K562 (cell line): ENCODE data around the gene KPNA3. TPM values are rescaled to one million over a fixed set of nuclear protein-coding genes. Genes with fewer than 3 reads are reported as not detected.

Source experiments
- CBFA2T2 ChIP-seq: fragments of 450-650 bp; conservative IDR thresholded peaks from 2 replicates; pipeline ENCODE4 v1.6.1; 2017; ENCODE audit warnings: mild to moderate bottlenecking
- CREB3L1 ChIP-seq: fragments of 450-650 bp; IDR thresholded peaks from 2 replicates; pipeline ENCODE4 v1.6.1; 2014; ENCODE audit warnings: low read depth, mild to moderate bottlenecking, moderate library complexity, borderline replicate concordance
- CUX1 ChIP-seq: fragments of 200-800 bp; sonication (Bioruptor generic); IDR thresholded peaks from 2 replicates; pipeline ENCODE4 v1.6.1; 2016; ENCODE audit warnings: missing genetic modification characterization, missing compliant biosample characterization
- E2F6 ChIP-seq, 2 experiments: IDR thresholded peaks; 2 replicates each; pipeline ENCODE4 v1.6.1; 2011; ENCODE audit warnings: borderline replicate concordance in 1 of 2, control low read depth in 1 of 2, low read depth in 1 of 2, low read length in 1 of 2, mild to moderate bottlenecking in 1 of 2, mixed read lengths in 1 of 2, moderate library complexity in 1 of 2; ENCODE audit not compliant: insufficient read depth in 1 of 2, insufficient read length in 1 of 2, poor library complexity in 1 of 2, severe bottlenecking in 1 of 2; ENCODE audit errors: extremely low read depth in 1 of 2
- FOS ChIP-seq: IDR thresholded peaks from 3 replicates; pipeline ENCODE4 v1.6.1; 2011; ENCODE audit not compliant: insufficient read length; ENCODE audit errors: extremely low read depth
- FOXM1 ChIP-seq, 2 experiments: fragments of 450-650 bp in 1 of 2; sonication (generic) in 1 of 2; formaldehyde crosslinking in 1 of 2; IDR thresholded peaks; 2 replicates each; pipeline versions ENCODE4 v1.6.1 to v1.9.0; 2017 to 2022; ENCODE audit warnings: low read depth in 2 of 2, mild to moderate bottlenecking in 2 of 2, missing genetic modification reagents in 1 of 2, moderate library complexity in 1 of 2
- HOMEZ ChIP-seq: fragments of 250-450 bp; sonication (Bioruptor Pico); IDR thresholded peaks from 2 replicates; pipeline ENCODE4 v1.4.0; 2020; ENCODE audit warnings: mild to moderate bottlenecking, moderate library complexity
- KDM4B ChIP-seq, 2 experiments: fragments of 450-650 bp in 1 of 2; sonication (generic) in 1 of 2; IDR thresholded peaks; 2 replicates each; pipeline ENCODE4 v1.6.1; 2016 to 2017; ENCODE audit warnings: borderline replicate concordance in 2 of 2, antibody characterized with exemption in 1 of 2, low read depth in 1 of 2, mild to moderate bottlenecking in 1 of 2
- MXI1 ChIP-seq: IDR thresholded peaks from 2 replicates; pipeline ENCODE4 v1.6.1; 2011; ENCODE audit warnings: low read depth, mild to moderate bottlenecking, improper control_type of control experiment, low read length
- NFXL1 ChIP-seq: fragments of 450-650 bp; formaldehyde crosslinking; IDR thresholded peaks from 2 replicates; pipeline ENCODE4 v1.4.0; 2021; ENCODE audit warnings: mild to moderate bottlenecking
- SAP30 ChIP-seq: fragments of 200-600 bp; sonication (generic); IDR thresholded peaks from 2 replicates; pipeline ENCODE4 v1.6.1; 2012; ENCODE audit warnings: borderline replicate concordance, low read depth, mild to moderate bottlenecking, moderate library complexity, low read length, control low read depth, inconsistent platforms; ENCODE audit not compliant: insufficient read depth, poor library complexity, severe bottlenecking
- TCF3 ChIP-seq: sonication (generic); formaldehyde crosslinking; IDR thresholded peaks from 2 replicates; pipeline ENCODE4 v1.4.0; 2020; ENCODE audit warnings: mild to moderate bottlenecking, missing genetic modification reagents
- ZBTB7A ChIP-seq: IDR thresholded peaks from 2 replicates; pipeline ENCODE4 v1.6.1; 2011; ENCODE audit warnings: low read depth, mild to moderate bottlenecking, low read length, moderate library complexity, borderline replicate concordance; ENCODE audit not compliant: control insufficient read depth
- ZKSCAN3 ChIP-seq: fragments of 250-450 bp; sonication (Bioruptor Pico); IDR thresholded peaks from 2 replicates; pipeline ENCODE4 v1.4.0; 2020
- ZNF12 ChIP-seq: sonication (generic); formaldehyde crosslinking; IDR thresholded peaks from 2 replicates; pipeline ENCODE4 v1.4.0; 2020; ENCODE audit warnings: mild to moderate bottlenecking, missing genetic modification reagents
- ZNF830 ChIP-seq: fragments of 250-450 bp; sonication (Bioruptor Pico); IDR thresholded peaks from 2 replicates; pipeline ENCODE4 v1.5.0; 2021; ENCODE audit warnings: mild to moderate bottlenecking
- polyA plus RNA-seq, 8 experiments: library from polyadenylated mRNA; depleted of rRNA in 4 of 8; stranded (reverse) in 5 of 8; unstranded in 3 of 8; fragments of >200 nt; fragmentation: Nextera tagmentation in 2 of 8; fragmentation: Illumina TruSeq in 1 of 8; extraction: Ambion mirVana in 2 of 8; extraction: Trizol in 1 of 8; gene quantifications; 2 replicates each; pipeline versions ENCODE4 v1.2.1 to v1.2.3, GENCODE V29; 2011 to 2014; ENCODE audit warnings: inconsistent platforms in 1 of 8, missing spikeins in 1 of 8
- total RNA-seq, 7 experiments: library from RNA; depleted of rRNA in 6 of 7; stranded (reverse); fragments of >200 nt in 6 of 7; fragmentation: Illumina TruSeq in 2 of 7; extraction: Trizol in 2 of 7; gene quantifications; 2 replicates each; pipeline versions ENCODE4 v1.2.1 to v1.2.3, GENCODE V29; 2011 to 2021; ENCODE audit warnings: low replicate concordance in 1 of 7

The KPNA3 gene
- total and polyA plus RNA-seq, 9 of the 15 experiments (the other 6 are each of a cell fraction or from before 2014, with no cell fraction given): 8.5 to 23.4 (median 15.7) TPM

GRCh38 chr13:49791711-49792549, 552 bp downstream of the KPNA3 start (continued):
- no peak for TF ChIP-seq NFXL1 (CRISPR knock-in tag)
- peak; percentile 51; the same call in 1 of the 2 replicates for TF ChIP-seq ZBTB7A
- TF ChIP-seq TCF3: no peak
- no peak for TF ChIP-seq ZKSCAN3 (CRISPR knock-in tag)
- TF ChIP-seq MXI1: no peak
- no peak for TF ChIP-seq CREB3L1
- no peak for TF ChIP-seq KDM4B (IDR thresholded peaks at IDR 0.05; ENCODE audit: borderline replicate concordance in 2 of 2, low read depth in 1 of 2)
- no peak for TF ChIP-seq FOS
- no peak for TF ChIP-seq ZNF12 (CRISPR knock-in tag)
- no peak for TF ChIP-seq HOMEZ (CRISPR knock-in tag)
- TF ChIP-seq FOXM1 (IDR thresholded peaks at IDR 0.05; ENCODE audit: low read depth): no peak
- TF ChIP-seq FOXM1 (CRISPR knock-in tag; IDR thresholded peaks at IDR 0.05; ENCODE audit: low read depth): no peak
- no peak for TF ChIP-seq CBFA2T2
- TF ChIP-seq E2F6 (IDR thresholded peaks at IDR 0.05; ENCODE audit: borderline replicate concordance in 1 of 2, extremely low read depth in 1 of 2, insufficient read depth in 1 of 2, insufficient read length in 1 of 2, low read depth in 1 of 2, low read length in 1 of 2, poor library complexity in 1 of 2, severe bottlenecking in 1 of 2): no peak
- TF ChIP-seq ZNF830: no peak
- peak; percentile 56 for TF ChIP-seq SAP30
- no peak for TF ChIP-seq CUX1
